NCI-H2196 treated with DMSO at 0.1 percent for 48 hours (cell line): ENCODE results near the gene ACKR4.
"Not testable (repeated sequence)": the region's sequence is repeated elsewhere in the genome, so short reads cannot be mapped to it uniquely, and the experiment has no call there.

Experiments used
- DNase-seq: peaks from one replicate; lab custom pipeline; 2025; ENCODE audit not compliant: unreplicated experiment; lab: John Stamatoyannopoulos, UW

ACKR4 gene

GRCh38 chr3:132638706-132639105 is 41.6 kb downstream of the ACKR4 start:
- no peak for DNase-seq

- DNase-seq = not testable (repeated sequence)
Observed at GRCh38 chr3:132641427-132641826, 44.4 kb downstream of the ACKR4 start.

GRCh38 chr3:132641837-132642538 is 44.9 kb downstream of the ACKR4 start:
- DNase-seq = peak; percentile 72

- no peak for DNase-seq
Observed at GRCh38 chr3:132642539-132642847, 45.4 kb downstream of the ACKR4 start.

GRCh38 chr3:132643366-132643765 is 46.3 kb downstream of the ACKR4 start:
- no peak for DNase-seq

DNA sequence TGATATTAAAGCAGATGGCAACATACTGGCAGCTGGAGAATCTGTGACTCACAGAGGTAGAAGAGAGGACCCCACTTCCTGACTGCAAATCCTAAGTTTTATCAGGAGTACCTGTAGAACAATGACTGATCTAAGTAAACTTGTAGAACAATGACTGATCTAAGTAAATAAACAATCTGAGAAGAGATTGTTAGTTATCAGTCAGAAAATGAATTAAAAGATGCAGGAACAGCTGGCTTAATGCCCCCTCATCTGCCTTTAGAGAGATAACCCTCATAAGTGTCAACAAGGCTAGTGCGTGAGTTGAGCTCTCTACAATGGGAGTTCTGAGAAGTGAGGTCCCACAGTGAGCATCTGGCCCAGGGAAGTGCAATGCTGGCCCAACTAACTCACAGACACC is 48.0 kb downstream of the ACKR4 start:
- DNase-seq = no peak

DNA sequence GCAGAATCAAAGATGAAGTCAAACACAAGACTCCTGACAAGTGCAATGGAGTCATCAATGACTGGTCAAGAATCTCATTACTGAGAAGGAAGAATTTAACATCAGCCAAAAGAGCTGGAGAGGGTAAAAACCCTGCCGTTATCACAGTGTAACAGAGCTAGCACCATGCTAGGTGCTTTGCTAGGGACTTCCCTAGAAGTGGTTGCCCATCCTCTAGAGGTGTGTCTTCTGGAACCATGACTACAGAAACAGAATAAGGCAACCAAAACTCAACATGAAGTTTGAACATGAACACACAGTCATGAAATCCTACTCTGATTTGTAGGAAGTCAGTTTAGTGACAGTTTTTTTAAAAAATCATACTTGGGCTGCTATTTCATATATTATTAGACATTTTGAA is 53.1 kb downstream of the ACKR4 start:
- DNase-seq = no peak
